OCI-LY1 (cell line): ENCODE measurements around the gene JAKMIP1.

Source experiments
- EZH2 ChIP-seq: fragments of 200-600 bp; sonication (generic), shearing (Covaris generic); IDR thresholded peaks from 2 replicates; pipeline ENCODE4 v1.8.0; 2017; ENCODE audit warnings: borderline replicate concordance, mixed run types, mild to moderate bottlenecking, antibody characterized with exemption, low read length, moderate library complexity, mixed read lengths
- TF ChIP-seq, protein P1 (sequence below): fragments of 200-600 bp; sonication (generic), shearing (Covaris generic); IDR thresholded peaks from 2 replicates; pipeline ENCODE4 v1.5.1; 2017; ENCODE audit warnings: mild to moderate bottlenecking, antibody characterized with exemption, low read length, moderate library complexity, mixed read lengths

- TF ChIP-seq, protein P1, sequence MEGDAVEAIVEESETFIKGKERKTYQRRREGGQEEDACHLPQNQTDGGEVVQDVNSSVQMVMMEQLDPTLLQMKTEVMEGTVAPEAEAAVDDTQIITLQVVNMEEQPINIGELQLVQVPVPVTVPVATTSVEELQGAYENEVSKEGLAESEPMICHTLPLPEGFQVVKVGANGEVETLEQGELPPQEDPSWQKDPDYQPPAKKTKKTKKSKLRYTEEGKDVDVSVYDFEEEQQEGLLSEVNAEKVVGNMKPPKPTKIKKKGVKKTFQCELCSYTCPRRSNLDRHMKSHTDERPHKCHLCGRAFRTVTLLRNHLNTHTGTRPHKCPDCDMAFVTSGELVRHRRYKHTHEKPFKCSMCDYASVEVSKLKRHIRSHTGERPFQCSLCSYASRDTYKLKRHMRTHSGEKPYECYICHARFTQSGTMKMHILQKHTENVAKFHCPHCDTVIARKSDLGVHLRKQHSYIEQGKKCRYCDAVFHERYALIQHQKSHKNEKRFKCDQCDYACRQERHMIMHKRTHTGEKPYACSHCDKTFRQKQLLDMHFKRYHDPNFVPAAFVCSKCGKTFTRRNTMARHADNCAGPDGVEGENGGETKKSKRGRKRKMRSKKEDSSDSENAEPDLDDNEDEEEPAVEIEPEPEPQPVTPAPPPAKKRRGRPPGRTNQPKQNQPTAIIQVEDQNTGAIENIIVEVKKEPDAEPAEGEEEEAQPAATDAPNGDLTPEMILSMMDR: no peak
- no peak for TF ChIP-seq EZH2
These were observed 169.7 kb downstream of the JAKMIP1 start for GRCh38 chr4:6030679-6031078.
